ENCODE data around the gene PRAF2. TPM values are rescaled to one million over a fixed set of nuclear protein-coding genes. Genes with fewer than 3 reads are reported as not detected.
A peak's percentile ranks its signal among the peaks of the same experiment; 100 is the strongest.

The PRAF2 gene
- total RNA-seq, 4 donors from 2014 or later: 19.2 to 32.9 (median 22.1) TPM

GRCh38 chrX:49043220-49043986 is 30.4 kb downstream of the PRAF2 start, which contains the start of gene TFE3:
Gene TFE3 (minus strand): TSS chrX:49043357. CDS start chrX:49043226, 131 bp downstream.
- Histone ChIP-seq H3K36me3 (peaks cover 5 to 7% of the 10 kb centered on the region in 2 donors), H3K4me1 (peaks cover 9 to 18% of the 10 kb centered on the region in 2 donors), H3K4me3 (replicated peaks in 1 of 3) (peak within 1 kb of the TSS; percentile 65 to 78 (median 68)), H3K9me3 (no peaks in the 10 kb centered on the region), H3K27ac (peak within 1 kb of the TSS; percentile 96 to 98 (median 97)), H3K27me3 (no peaks in the 10 kb centered on the region)
- TF ChIP-seq CTCF (IDR thresholded peaks at IDR 0.05) (peak; percentile 15 to 74 (median 54)), POLR2A (IDR thresholded peaks at IDR 0.05) (peak in 1 of 2 donors; percentile 63)
- 0% methylated on average over 1 to 2 of the region's 67 CpGs for WGBS, 2 donors
- intact Hi-C loops (cut with DNase I): no loop called here
- DNase-seq: peak; percentile 99

- Histone ChIP-seq H3K9me3 (no peaks in the 10 kb centered on the region), H3K4me3 (replicated peaks in 1 of 3) (peak overlapping the region; percentile 65 to 78 (median 68)), H3K27me3 (no peaks in the 10 kb centered on the region), H3K27ac (peak overlapping the region; percentile 96 to 98 (median 97)), H3K4me1 (peaks cover 9 to 18% of the 10 kb centered on the region in 2 donors), H3K36me3 (peaks cover 12 to 14% of the 10 kb centered on the region in 2 donors)
- peak in 1 of 2 donors; percentile 10 for DNase-seq
- 0 to 2% methylated on average over 5 to 9 of the region's 29 CpGs for WGBS, 2 donors
- intact Hi-C loops (cut with DNase I): no loop called here
- no peak for TF ChIP-seq POLR2A (IDR thresholded peaks at IDR 0.05)
- TF ChIP-seq CTCF (IDR thresholded peaks at IDR 0.05): no peak
Observed at GRCh38 chrX:49042581-49043219, 31.1 kb downstream of the PRAF2 start.

- H3K36me3 ChIP-seq: peaks cover 17 to 21% of the 10 kb centered on the region in 2 donors
- peaks cover 9 to 18% of the 10 kb centered on the region in 2 donors for H3K4me1 ChIP-seq
- H3K4me3 ChIP-seq (replicated peaks in 1 of 3): peak overlapping the region; percentile 65 to 78 (median 68)
- H3K27ac ChIP-seq: peak overlapping the region; percentile 96 to 98 (median 97)
- no peaks in the 10 kb centered on the region for H3K27me3 ChIP-seq
- H3K9me3 ChIP-seq: no peaks in the 10 kb centered on the region
- intact Hi-C loops (cut with DNase I): no loop called here
- 3 to 4% methylated on average over 7 to 9 of the region's 10 CpGs for whole genome bisulfite sequencing, 2 donors
- no peak for TF ChIP-seq CTCF (IDR thresholded peaks at IDR 0.05)
- no peak for TF ChIP-seq POLR2A (IDR thresholded peaks at IDR 0.05)
- peak; percentile 6 to 12 for DNase-seq
Observed at GRCh38 chrX:49041744-49042580, 31.8 kb downstream of the PRAF2 start.

- 16 to 25% methylated on average over 7 of the region's 7 CpGs for WGBS, 2 donors
- peak overlapping the region; percentile 84 to 98 (median 97) for H3K27ac ChIP-seq
- H3K4me3 ChIP-seq (replicated peaks in 1 of 3): peak overlapping the region in 1 of 3 donors; percentile 0
- DNase-seq: no peak
- intact Hi-C loops (cut with DNase I): no loop called here
- TF ChIP-seq POLR2A (IDR thresholded peaks at IDR 0.05) (no peak), CTCF (IDR thresholded peaks at IDR 0.05) (no peak)
- no peaks in the 10 kb centered on the region for H3K9me3 ChIP-seq
- no peaks in the 10 kb centered on the region for H3K27me3 ChIP-seq
- H3K36me3 ChIP-seq: peaks cover 17 to 27% of the 10 kb centered on the region in 2 donors
- peaks cover 9 to 18% of the 10 kb centered on the region in 2 donors for H3K4me1 ChIP-seq
Observed at GRCh38 chrX:49040376-49040955, 33.3 kb downstream of the PRAF2 start.
